H1 (cell line): Measurements from ENCODE around the gene TENT4B. TPM values are rescaled to one million over a fixed set of nuclear protein-coding genes. Genes with fewer than 3 reads are reported as not detected.

Experiments
- CTCF ChIA-PET: fragments of 300-600 bp; sonication (Branson Sonifier 250); formaldehyde crosslinking; loops from one replicate; lab custom pipeline; 2021; ENCODE audit not compliant: partially characterized antibody; lab: Charles Lee
- POLR2A ChIA-PET: fragments of 300-600 bp; sonication (Branson Sonifier 250); formaldehyde crosslinking; loops from one replicate; lab custom pipeline; 2021; ENCODE audit warnings: inconsistent platforms; ENCODE audit not compliant: partially characterized antibody; lab: Charles Lee
- DNase-seq, 2 experiments: peaks; one replicate each; pipeline versions ENCODE4 v3.0.0 to v3.0.0-alpha.2; 2010 to 2022; ENCODE audit warnings: low spot score in 2 of 2, low read depth in 1 of 2, mixed read lengths in 1 of 2
- FAIRE-seq: peaks from 2 replicates; lab custom pipeline; 2011; peaks lifted over from hg19 to GRCh38; lab: Jason Lieb, UNC
- H2AFZ ChIP-seq: 2 replicates; pipeline ENCODE4 v1.8.1; 2012; ENCODE audit warnings: low read length, inconsistent platforms
- H2AK5ac ChIP-seq: 2 replicates; pipeline ENCODE4 v1.6.1; 2013; ENCODE audit warnings: low read depth, low read length
- H2BK120ac ChIP-seq: replicated peaks from 2 replicates; pipeline ENCODE3; 2013; ENCODE audit warnings: low read depth, low read length, inconsistent platforms
- H2BK12ac ChIP-seq: 2 replicates; pipeline ENCODE4 v1.6.1; 2013; ENCODE audit warnings: low read depth, low read length
- H2BK15ac ChIP-seq: 2 replicates; pipeline ENCODE4 v1.6.1; 2013; ENCODE audit warnings: low read length
- H2BK20ac ChIP-seq: 2 replicates; pipeline ENCODE4 v1.6.1; 2013; ENCODE audit warnings: low read length
- H2BK5ac ChIP-seq: 2 replicates; pipeline ENCODE4 v1.6.1; 2013; ENCODE audit warnings: low read depth, low read length
- H3K14ac ChIP-seq: 2 replicates; pipeline ENCODE4 v1.6.1; 2013; ENCODE audit warnings: inconsistent platforms; ENCODE audit not compliant: insufficient read length
- H3K18ac ChIP-seq: 2 replicates; pipeline ENCODE4 v1.6.1; 2013; ENCODE audit warnings: low read length; ENCODE audit errors: extremely low read depth
- H3K23ac ChIP-seq: 2 replicates; pipeline ENCODE4 v1.6.1; 2013; ENCODE audit warnings: inconsistent platforms; ENCODE audit not compliant: insufficient read length
- H3K23me2 ChIP-seq: 2 replicates; pipeline ENCODE4 v1.6.1; 2013; ENCODE audit warnings: low read depth, low read length
- H3K27ac ChIP-seq: 2 replicates; pipeline ENCODE4 v1.6.1; 2011; ENCODE audit warnings: low read depth, low read length, inconsistent platforms
- H3K27me3 ChIP-seq, 4 experiments: replicated peaks in 1 of 4; 1 replicate in 1 of 4; 2 replicates in 3 of 4; pipeline versions ENCODE4 v1.6.1 to v1.8.1; 2011 to 2013; ENCODE audit warnings: low read length in 3 of 4, mild to moderate bottlenecking in 3 of 4, inconsistent platforms in 2 of 4, mixed read lengths in 2 of 4, moderate library complexity in 1 of 4; ENCODE audit not compliant: control insufficient read depth in 3 of 4, insufficient read depth in 3 of 4; ENCODE audit errors: extremely low read depth in 1 of 4
- H3K36me3 ChIP-seq, 4 experiments: 2 replicates each; pipeline versions ENCODE4 v1.6.1 to v1.8.1; 2011 to 2013; ENCODE audit warnings: mild to moderate bottlenecking in 4 of 4, low read length in 3 of 4, moderate library complexity in 2 of 4, control low read depth in 1 of 4, inconsistent platforms in 1 of 4; ENCODE audit not compliant: insufficient read depth in 4 of 4, control insufficient read depth in 2 of 4
- H3K4ac ChIP-seq: replicated peaks from 2 replicates; pipeline ENCODE3; 2013; ENCODE audit warnings: low read length, low read depth, mixed read lengths, inconsistent platforms; ENCODE audit not compliant: insufficient read length
- H3K4me1 ChIP-seq, 4 experiments: replicated peaks in 1 of 4; 1 replicate in 1 of 4; 2 replicates in 3 of 4; pipeline versions ENCODE4 v1.6.1 to v1.8.1; 2011 to 2013; ENCODE audit warnings: low read length in 3 of 4, inconsistent platforms in 2 of 4, mixed read lengths in 1 of 4; ENCODE audit not compliant: insufficient read depth in 4 of 4, control insufficient read depth in 3 of 4
- H3K4me2 ChIP-seq, 2 experiments: 2 replicates each; pipeline versions ENCODE4 v1.6.1 to v1.8.1; 2011 to 2013; ENCODE audit warnings: low read depth in 2 of 2, low read length in 2 of 2, control low read depth in 1 of 2, inconsistent platforms in 1 of 2, mild to moderate bottlenecking in 1 of 2; ENCODE audit not compliant: insufficient read depth in 1 of 2
- H3K4me3 ChIP-seq, 4 experiments: fragments of 200-600, 300-600 bp in 1 of 4; sonication (generic), shearing (Covaris generic), sonication (Bioruptor Twin) in 1 of 4; 2 replicates each; pipeline versions ENCODE4 v1.5.1 to v1.8.1; 2011 to 2016; ENCODE audit warnings: low read length in 4 of 4, low read depth in 3 of 4, control low read depth in 2 of 4, inconsistent platforms in 2 of 4, mild to moderate bottlenecking in 2 of 4, mixed read lengths in 1 of 4, moderate library complexity in 1 of 4; ENCODE audit not compliant: insufficient read depth in 2 of 4; ENCODE audit errors: extremely low read depth in 1 of 4
- H3K56ac ChIP-seq: replicated peaks from 2 replicates; pipeline ENCODE3; 2013; ENCODE audit warnings: low read depth, mild to moderate bottlenecking, mixed read lengths, low read length, inconsistent platforms; ENCODE audit not compliant: insufficient read length
- H3K79me1 ChIP-seq: 2 replicates; pipeline ENCODE4 v1.6.1; 2013; ENCODE audit warnings: low read depth, low read length, control low read depth
- H3K79me2 ChIP-seq, 2 experiments: 2 replicates each; pipeline versions ENCODE4 v1.6.1 to v1.8.1; 2012 to 2013; ENCODE audit warnings: low read length in 2 of 2, mild to moderate bottlenecking in 2 of 2, inconsistent platforms in 1 of 2; ENCODE audit not compliant: insufficient read depth in 2 of 2, control insufficient read depth in 1 of 2
- H3K9ac ChIP-seq, 4 experiments: replicated peaks in 1 of 4; 1 replicate in 1 of 4; 2 replicates in 3 of 4; pipeline versions ENCODE4 v1.6.1 to v1.8.1; 2011 to 2013; ENCODE audit warnings: low read depth in 3 of 4, low read length in 3 of 4, control low read depth in 2 of 4, mild to moderate bottlenecking in 2 of 4, moderate library complexity in 2 of 4, inconsistent platforms in 1 of 4; ENCODE audit errors: extremely low read depth in 1 of 4
- H3K9me3 ChIP-seq, 2 experiments: 2 replicates each; pipeline versions ENCODE4 v1.6.1 to v1.8.1; 2012 to 2013; ENCODE audit warnings: mild to moderate bottlenecking in 2 of 2, moderate library complexity in 2 of 2, control low read depth in 1 of 2, inconsistent platforms in 1 of 2, low read depth in 1 of 2, low read length in 1 of 2, mixed read lengths in 1 of 2; ENCODE audit not compliant: insufficient read depth in 2 of 2
- H4K20me1 ChIP-seq, 2 experiments: replicated peaks in 1 of 2; 2 replicates each; pipeline versions ENCODE3 to v1.8.1; 2011 to 2013; ENCODE audit warnings: inconsistent platforms in 2 of 2, low read length in 2 of 2, mild to moderate bottlenecking in 1 of 2; ENCODE audit not compliant: insufficient read depth in 2 of 2, control insufficient read depth in 1 of 2
- H4K5ac ChIP-seq: 2 replicates; pipeline ENCODE4 v1.6.1; 2013; ENCODE audit warnings: low read length, low read depth, mixed read lengths, inconsistent platforms; ENCODE audit not compliant: insufficient read length
- H4K8ac ChIP-seq: 2 replicates; pipeline ENCODE4 v1.8.0; 2013; ENCODE audit warnings: mild to moderate bottlenecking, moderate library complexity, low read length, inconsistent platforms; ENCODE audit not compliant: insufficient read depth; ENCODE audit errors: extremely low read depth
- H4K91ac ChIP-seq: replicated peaks from 2 replicates; pipeline ENCODE3; 2013; ENCODE audit warnings: low read length, mixed read lengths, inconsistent platforms; ENCODE audit not compliant: insufficient read length
- CTCF ChIP-seq, 3 experiments: IDR thresholded peaks; 1 replicate in 2 of 3; 2 replicates in 1 of 3; pipeline versions ENCODE4 v1.5.1 to v1.6.1; 2011; ENCODE audit warnings: low read length in 3 of 3, mild to moderate bottlenecking in 3 of 3, inconsistent platforms in 2 of 3, low read depth in 1 of 3, moderate library complexity in 1 of 3; ENCODE audit not compliant: insufficient read depth in 1 of 3; ENCODE audit errors: control extremely low read depth in 1 of 3
- GTF2F1 ChIP-seq: IDR thresholded peaks from 2 replicates; pipeline ENCODE4 v1.6.1; 2012; ENCODE audit warnings: low read depth, low read length, improper control_type of control experiment, borderline replicate concordance
- KDM5A ChIP-seq: fragments of 200-600 bp; IDR thresholded peaks from 2 replicates; pipeline ENCODE4 v1.7.1; 2012; ENCODE audit warnings: mild to moderate bottlenecking, low read length, inconsistent platforms, mixed read lengths
- PHF8 ChIP-seq: fragments of 200-600 bp; sonication (generic); conservative IDR thresholded peaks from 2 replicates; pipeline ENCODE4 v1.7.1; 2012; ENCODE audit warnings: low read depth, mild to moderate bottlenecking, inconsistent platforms, low read length, moderate library complexity
- WGBS, 2 experiments: shearing (Covaris generic) in 1 of 2; methylation state at CpG; one replicate each; pipeline versions ENCODE4 v1.1.6 to v1.1.7; 2013 to 2015; ENCODE audit warnings: low lambda C conversion rate in 2 of 2, mixed read lengths in 2 of 2, inconsistent platforms in 1 of 2, low coverage in 1 of 2, missing lambda C conversion rate in 1 of 2; ENCODE audit not compliant: insufficient replicate concordance in 2 of 2, insufficient coverage in 1 of 2, insufficient read length in 1 of 2; ENCODE audit errors: extremely low coverage in 1 of 2, missing lambda C conversion rate in 1 of 2; 5-methylcytosine and 5-hydroxymethylcytosine counted together
- polyA plus RNA-seq, 7 experiments: library from polyadenylated mRNA; depleted of rRNA in 3 of 7; stranded (reverse) in 5 of 7; unstranded in 2 of 7; fragments of >200 nt in 5 of 7; fragments of 200-250 nt in 2 of 7; gene quantifications; 1 replicate in 5 of 7; 2 replicates in 1 of 7; 4 replicates in 1 of 7; pipeline versions ENCODE4 v1.2.1 to v1.2.3, GENCODE V29; 2011 to 2013; ENCODE audit warnings: missing spikeins in 2 of 7, mixed read lengths in 2 of 7
- total RNA-seq: library from RNA; stranded (reverse); fragmentation: NEBNext Ultra II Directional; extraction: Animal tissue kit (Norgen Biotek cat#: 25700); gene quantifications from 2 replicates; pipeline ENCODE4 v1.2.1, GENCODE V29; 2021

Gene TENT4B
- total and polyA plus RNA-seq, 2 of the 8 experiments (the other 6 are each of a cell fraction or from before 2014, with no cell fraction given): 4.2 to 15.7 TPM

- Histone ChIP-seq H2AK5ac (no peak overlapping the region), H3K4me1 (peaks cover 0 to 22% (median 6%) of the 10 kb centered on the region in 4 experiments; a peak in 5 of 7 replicates), H3K4ac (no peak overlapping the region), H3K27ac (no peak overlapping the region), H3K4me3 (no peak overlapping the region), H4K8ac (no peak overlapping the region), H3K56ac (no peak overlapping the region), H2BK15ac (peak overlapping the region; percentile 29; the same call in 1 of the 2 replicates), H4K5ac (no peak overlapping the region), H2AFZ (no peak overlapping the region), H3K36me3 (no peaks in the 10 kb centered on the region), H2BK5ac (no peak overlapping the region), H4K20me1 (no peaks in the 10 kb centered on the region), H2BK120ac (no peak overlapping the region), H3K9ac (no peak overlapping the region), H3K27me3 (peaks cover 0 to 24% (median 14%) of the 10 kb centered on the region in 4 experiments; a peak in 6 of 7 replicates), H2BK12ac (no peak overlapping the region), H3K79me2 (no peaks in the 10 kb centered on the region), H3K4me2 (peak overlapping the region in 1 of 2 experiments; percentile 60; a peak in 1 of 4 replicates), H3K9me3 (no peaks in the 10 kb centered on the region), H3K14ac (no peak overlapping the region), H3K79me1 (no peaks in the 10 kb centered on the region), H3K23me2 (peaks cover 5% of the 10 kb centered on the region; the same call in 1 of the 2 replicates), H2BK20ac (no peak overlapping the region), H4K91ac (no peak overlapping the region), H3K18ac (no peak overlapping the region), H3K23ac (no peak overlapping the region)
- ChIA-PET POLR2A (no interaction called here), CTCF (interaction anchor here (0.6 to 2.4 kb wide), 6 partner anchors 28 to 559 kb away, joined by 3 to 7 read pairs (median 4); no protein-coding TSS in a partner anchor)
- 93% methylated on average over 9 of the region's 12 CpGs; no CpG with 5 or more reads in 1 of the 2 experiments for WGBS, 2 experiments
- DNase-seq: no peak
- FAIRE-seq: no peak
- no peak for TF ChIP-seq CTCF (IDR thresholded peaks at IDR 0.05; ENCODE audit: control extremely low read depth in 1 of 3, insufficient read depth in 1 of 3, low read depth in 1 of 3, low read length in 3 of 3)
- no peak for TF ChIP-seq KDM5A
- TF ChIP-seq PHF8: no peak
- TF ChIP-seq GTF2F1: no peak
Observed at GRCh38 chr16:50247123-50247905, 94.2 kb downstream of the TENT4B start.
